Osteoblast (primary cell): ENCODE data around the gene TRIM25. TPM values are rescaled to one million over a fixed set of nuclear protein-coding genes. Genes with fewer than 3 reads are reported as not detected.

Experiments
- DNase-seq: peaks from one replicate; pipeline ENCODE4 v3.0.0; 2011; ENCODE audit warnings: low spot score, mixed read lengths; ENCODE audit not compliant: insufficient read length; ENCODE audit errors: missing footprints
- H2AFZ ChIP-seq: 2 replicates; pipeline ENCODE4 v1.6.0; 2011; ENCODE audit warnings: mild to moderate bottlenecking, low read length
- H3K27ac ChIP-seq: 2 replicates; pipeline ENCODE4 v1.5.1; 2011; ENCODE audit warnings: mild to moderate bottlenecking, low read depth, low read length, moderate library complexity
- H3K27me3 ChIP-seq: 2 replicates; pipeline ENCODE4 v1.6.0; 2012; ENCODE audit warnings: mild to moderate bottlenecking, control low read depth, inconsistent platforms, low read length, moderate library complexity; ENCODE audit not compliant: insufficient read depth
- H3K36me3 ChIP-seq: 2 replicates; pipeline ENCODE4 v1.5.1; 2011; ENCODE audit warnings: mild to moderate bottlenecking, low read length, control low read depth, moderate library complexity; ENCODE audit not compliant: insufficient read depth
- H3K4me1 ChIP-seq: 2 replicates; pipeline ENCODE4 v1.5.1; 2011; ENCODE audit warnings: mild to moderate bottlenecking, low read length, control low read depth, moderate library complexity; ENCODE audit not compliant: insufficient read depth
- H3K4me2 ChIP-seq: 2 replicates; pipeline ENCODE4 v1.6.0; 2011; ENCODE audit warnings: mild to moderate bottlenecking, low read length; ENCODE audit not compliant: insufficient read depth
- H3K4me3 ChIP-seq: fragments of 200-600 bp; sonication (generic); 3 replicates; pipeline ENCODE4 v1.5.1; 2012; ENCODE audit warnings: mild to moderate bottlenecking, low read length, inconsistent platforms; ENCODE audit not compliant: insufficient read depth
- H3K79me2 ChIP-seq: 2 replicates; pipeline ENCODE4 v1.6.0; 2012; ENCODE audit warnings: mild to moderate bottlenecking, low read length, control low read depth, inconsistent platforms; ENCODE audit not compliant: insufficient read depth
- H3K9me3 ChIP-seq: 2 replicates; pipeline ENCODE4 v1.5.1; 2011; ENCODE audit warnings: low read depth, low read length, control low read depth
- H4K20me1 ChIP-seq: 2 replicates; pipeline ENCODE4 v1.6.0; 2012; ENCODE audit warnings: mild to moderate bottlenecking, low read length, control low read depth; ENCODE audit not compliant: insufficient read depth
- CTCF ChIP-seq: IDR thresholded peaks from 2 replicates; pipeline ENCODE4 v1.5.1; 2011; ENCODE audit warnings: mild to moderate bottlenecking, low read depth, low read length, moderate library complexity; ENCODE audit errors: extremely low read depth
- small RNA-seq: library from RNA; depleted of rRNA; stranded (forward); fragments of <200 nt; gene quantifications from one replicate; pipeline ENCODE3, GENCODE V24; 2012
- total RNA-seq: library from RNA; depleted of rRNA; stranded (reverse); fragments of >200 nt; gene quantifications from 2 replicates; pipeline ENCODE4 v1.2.3, GENCODE V29; 2012

Gene TRIM25
- total RNA-seq, 1 donor: 49.9 TPM

DNA sequence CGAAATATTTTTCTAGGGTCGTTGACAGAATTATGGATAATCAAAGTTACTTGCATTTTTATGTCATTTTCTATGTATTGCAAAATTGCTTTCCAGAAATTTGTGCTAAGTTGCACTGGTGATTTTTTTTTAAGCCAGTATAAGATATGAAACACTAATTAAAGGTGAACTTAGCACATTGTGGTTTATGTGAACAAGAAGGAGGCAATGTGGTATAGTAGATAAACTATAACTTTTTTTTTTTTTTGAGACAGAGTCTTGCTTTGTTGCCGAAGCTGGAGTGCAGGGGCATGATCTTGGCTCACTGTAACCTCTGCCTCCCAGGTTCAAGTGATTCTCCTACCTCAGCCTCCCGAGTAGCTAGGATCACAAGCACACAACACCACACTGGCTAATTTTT lies 66.7 kb downstream of the TRIM25 start:
- no peak for TF ChIP-seq CTCF
- Histone ChIP-seq H3K9me3 (no peaks in the 10 kb centered on the region), H3K27me3 (no peaks in the 10 kb centered on the region), H3K27ac (no peak overlapping the region), H3K4me1 (no peaks in the 10 kb centered on the region), H4K20me1 (no peaks in the 10 kb centered on the region), H3K4me3 (no peak overlapping the region), H3K36me3 (peaks cover 13% of the 10 kb centered on the region), H2AFZ (no peak overlapping the region), H3K4me2 (no peak overlapping the region), H3K79me2 (no peaks in the 10 kb centered on the region)
- DNase-seq: no peak

- peaks cover 10% of the 10 kb centered on the region for H3K36me3 ChIP-seq
- TF ChIP-seq CTCF: no peak
- no peak overlapping the region for H3K4me2 ChIP-seq
- no peak overlapping the region for H3K27ac ChIP-seq
- DNase-seq: no peak
- no peaks in the 10 kb centered on the region for H3K27me3 ChIP-seq
- H3K9me3 ChIP-seq: no peaks in the 10 kb centered on the region
- H3K4me3 ChIP-seq: no peak overlapping the region
- no peak overlapping the region for H2AFZ ChIP-seq
- H3K79me2 ChIP-seq: no peaks in the 10 kb centered on the region
- no peaks in the 10 kb centered on the region for H3K4me1 ChIP-seq
- H4K20me1 ChIP-seq: no peaks in the 10 kb centered on the region
Observed at GRCh38 chr17:56845934-56846333, 67.9 kb downstream of the TRIM25 start.

- Histone ChIP-seq H2AFZ (no peak overlapping the region), H3K4me1 (no peaks in the 10 kb centered on the region), H3K9me3 (no peaks in the 10 kb centered on the region), H3K4me3 (no peak overlapping the region), H4K20me1 (no peaks in the 10 kb centered on the region), H3K79me2 (no peaks in the 10 kb centered on the region), H3K4me2 (no peak overlapping the region), H3K36me3 (no peaks in the 10 kb centered on the region), H3K27me3 (no peaks in the 10 kb centered on the region), H3K27ac (no peak overlapping the region)
- no peak for TF ChIP-seq CTCF
- DNase-seq: no peak
Observed at GRCh38 chr17:56842577-56842976, 71.3 kb downstream of the TRIM25 start.

DNA sequence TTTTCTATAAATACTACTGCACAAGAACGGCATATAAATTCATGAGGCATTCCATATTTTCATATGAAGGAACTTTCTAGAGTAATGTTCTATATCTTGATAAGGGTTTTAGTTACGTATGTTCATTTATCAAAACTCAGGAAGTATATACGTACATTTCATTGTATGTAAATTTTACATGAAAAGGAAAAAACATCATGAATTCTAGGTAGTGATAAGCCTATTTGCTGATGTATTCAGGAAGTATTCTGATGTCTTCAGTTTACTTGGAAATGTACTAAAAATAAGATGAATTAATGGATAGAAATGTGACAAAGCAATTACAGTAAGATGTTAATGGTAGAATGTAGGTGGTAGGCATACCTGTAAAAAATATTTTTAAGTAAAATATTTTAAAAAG lies 75.2 kb downstream of the TRIM25 start:
- Histone ChIP-seq H3K79me2 (peaks cover 3% of the 10 kb centered on the region), H3K9me3 (no peaks in the 10 kb centered on the region), H3K27me3 (no peaks in the 10 kb centered on the region), H4K20me1 (no peaks in the 10 kb centered on the region), H3K36me3 (no peaks in the 10 kb centered on the region), H3K4me2 (no peak overlapping the region), H3K27ac (no peak overlapping the region), H3K4me1 (peaks cover 7% of the 10 kb centered on the region), H3K4me3 (no peak overlapping the region), H2AFZ (no peak overlapping the region)
- TF ChIP-seq CTCF: no peak
- DNase-seq: no peak

Small RNAs within 50 kb of the gene (small RNA-seq; reads per million reads assigned to genes)
- gene AC015912.2 (not detected), gene RNU6-1158P (not detected)

Other genes with a start within 250 kb of the TRIM25 start
- 0.36 and 0.88 TPM in 2 replicates for gene C17orf67, start 80.1 kb downstream of the TRIM25 start, total RNA-seq
- 6.2 and 7.7 TPM in 2 replicates for gene DGKE, start 79.9 kb downstream of the TRIM25 start, total RNA-seq
- gene COIL, start 47.0 kb upstream of the TRIM25 start, total RNA-seq: 11.2 and 11.9 TPM in 2 replicates
- 73.8 and 79.9 TPM in 2 replicates for gene SCPEP1, start 64.1 kb upstream of the TRIM25 start, total RNA-seq
- gene AKAP1, start 171.2 kb upstream of the TRIM25 start, total RNA-seq: 14.5 and 19.7 TPM in 2 replicates